ENCODE measurements around the gene ACIN1. TPM values are rescaled to one million over a fixed set of nuclear protein-coding genes. Genes with fewer than 3 reads are reported as not detected.

Gene ACIN1
- total and polyA plus RNA-seq, 9 of the 15 experiments (the other 6 are each of a cell fraction or from before 2014, with no cell fraction given), result 5.0 to 196 (median 129) TPM

- TF ChIP-seq HMGXB4 (CRISPR knock-in tag; IDR thresholded peaks at IDR 0.05) (no peak), ZNF639 (CRISPR knock-in tag; conservative IDR thresholded peaks at IDR 0.05 in 1 of 2, IDR thresholded peaks at IDR 0.05 in 1 of 2) (no peak), SOX6 (IDR thresholded peaks at IDR 0.05) (peak; percentile 83), FOXP1 (CRISPR knock-in tag; IDR thresholded peaks at IDR 0.05) (no peak), ZEB2 (IDR thresholded peaks at IDR 0.05) (no peak), RFX5 (IDR thresholded peaks at IDR 0.05; ENCODE audit: low read depth, low read length) (no peak), ZNF830 (CRISPR knock-in tag; IDR thresholded peaks at IDR 0.05) (no peak), MCM3 (IDR thresholded peaks at IDR 0.05) (no peak), ZNF184 (CRISPR knock-in tag; IDR thresholded peaks at IDR 0.05) (no peak), TSC22D4 (tag; IDR thresholded peaks at IDR 0.05) (no peak), NRF1 (conservative IDR thresholded peaks at IDR 0.05 in 1 of 2, IDR thresholded peaks at IDR 0.05 in 1 of 2) (no peak), MECOM (CRISPR knock-in tag; IDR thresholded peaks at IDR 0.05) (no peak), XRCC5 (IDR thresholded peaks at IDR 0.05; ENCODE audit: low read depth, low read length) (no peak), SMC3 (conservative IDR thresholded peaks at IDR 0.05; ENCODE audit: insufficient read depth, low read depth, low read length) (no peak), ZNF511 (CRISPR knock-in tag; IDR thresholded peaks at IDR 0.05) (no peak), ZBTB1 (CRISPR knock-in tag; IDR thresholded peaks at IDR 0.05; ENCODE audit: borderline replicate concordance, low read depth) (no peak), NFXL1 (CRISPR knock-in tag; IDR thresholded peaks at IDR 0.05) (no peak), TOE1 (IDR thresholded peaks at IDR 0.05; ENCODE audit: borderline replicate concordance) (no peak), TOE1 (CRISPR knock-in tag; IDR thresholded peaks at IDR 0.05; ENCODE audit: borderline replicate concordance, low read depth) (no peak), ARID1B (IDR thresholded peaks at IDR 0.05) (peak; percentile 70), HNRNPUL1 (IDR thresholded peaks at IDR 0.05; ENCODE audit: low read length) (no peak), JUND (IDR thresholded peaks at IDR 0.05; ENCODE audit: borderline replicate concordance, low read depth, low read length) (no peak), JUND (tag; IDR thresholded peaks at IDR 0.05; ENCODE audit: borderline replicate concordance, low read depth, low read length) (no peak), ZNF76 (CRISPR knock-in tag; IDR thresholded peaks at IDR 0.05; ENCODE audit: borderline replicate concordance) (no peak), CBX5 (IDR thresholded peaks at IDR 0.05; ENCODE audit: borderline replicate concordance, low read depth) (no peak), EP300 (IDR thresholded peaks at IDR 0.05; ENCODE audit: low read length) (peak; percentile 30; the same call in 1 of the 2 replicates), TCF3 (CRISPR knock-in tag; IDR thresholded peaks at IDR 0.05) (peak; percentile 66), GATA2 (CRISPR knock-in tag; IDR thresholded peaks at IDR 0.05) (no peak), ZNF408 (CRISPR knock-in tag; IDR thresholded peaks at IDR 0.05; ENCODE audit: low read depth) (no peak)
Measured at GRCh38 chr14:23124337-23124954, 29.5 kb upstream of the ACIN1 start (continued).

All from K562 (cell line).